HG02852 (cell line): ENCODE results near the gene ALG6.

Experiments
- ATAC-seq: cut with Tn5 transposase; IDR thresholded peaks from one replicate; pipeline ENCODE4 v1.9.1; 2021; ENCODE audit warnings: mild to moderate bottlenecking, moderate library complexity; ENCODE audit not compliant: unreplicated experiment

Gene ALG6

DNA sequence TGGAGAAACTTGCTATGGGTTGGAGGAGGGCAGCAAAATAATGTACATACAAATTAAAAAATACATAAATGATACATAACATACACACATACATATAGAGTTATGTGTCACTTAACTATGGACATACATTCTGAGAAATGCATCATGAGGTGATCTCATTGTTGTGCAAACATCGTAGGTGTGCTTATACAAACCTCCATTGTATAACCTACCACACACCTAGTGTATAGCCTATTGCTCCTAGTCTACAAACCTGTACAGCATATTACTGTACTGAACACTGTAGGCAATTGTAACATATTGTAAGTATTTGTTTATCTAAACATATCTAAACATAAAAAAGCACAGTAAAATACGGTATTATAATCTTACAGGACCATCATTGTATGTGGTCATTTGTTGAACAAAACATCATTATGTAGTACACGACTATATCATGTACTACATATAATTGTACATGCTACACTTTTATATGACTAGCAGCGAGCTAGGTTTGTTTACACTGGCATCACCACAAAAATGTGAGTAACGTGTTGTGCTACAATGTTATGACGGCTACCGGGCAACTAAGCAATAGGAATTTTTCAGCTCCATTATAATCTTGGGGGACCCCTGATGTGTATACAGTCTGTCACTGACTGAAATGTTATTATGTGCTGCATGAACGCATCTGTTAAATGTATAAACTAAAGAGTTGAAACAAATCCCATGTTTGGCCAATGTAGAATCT is 120.1 kb downstream of the ALG6 start:
- ATAC-seq, result no peak
